Measurements from ENCODE around the gene ZNF106. TPM values are rescaled to one million over a fixed set of nuclear protein-coding genes. Genes with fewer than 3 reads are reported as not detected.

The ZNF106 gene
- total RNA-seq, 1 donor from 2014 or later, result 69.6 TPM

- H3K4me1 ChIP-seq (ENCODE audit: insufficient read depth, low read length), result no peaks in the 10 kb centered on the region
- no peak for DNase-seq (ENCODE audit: low read depth)
- H3K27me3 ChIP-seq (ENCODE audit: insufficient read depth, low read length), result no peaks in the 10 kb centered on the region
- Mint-ChIP-seq H3K27ac (ENCODE audit: unreplicated experiment) (no peak overlapping the region), H3K36me3 (ENCODE audit: low read depth, unreplicated experiment) (peaks cover 2% of the 10 kb centered on the region), H3K9me3 (ENCODE audit: unreplicated experiment) (peaks cover 4% of the 10 kb centered on the region), H3K4me1 (ENCODE audit: low read depth, unreplicated experiment) (peaks cover 9% of the 10 kb centered on the region), H3K4me3 (ENCODE audit: unreplicated experiment) (no peak overlapping the region), H3K27me3 (ENCODE audit: low read depth, unreplicated experiment) (peaks cover 3% of the 10 kb centered on the region)
- H4K20me1 ChIP-seq (ENCODE audit: insufficient read depth, low read length), result no peaks in the 10 kb centered on the region
- H3K9me3 ChIP-seq (ENCODE audit: insufficient read depth, low read depth, low read length), result no peaks in the 10 kb centered on the region
- TF ChIP-seq EZH2 (IDR thresholded peaks at IDR 0.05; ENCODE audit: insufficient read depth, low read length), result no peak
- TF ChIP-seq CTCF (IDR thresholded peaks at IDR 0.05; ENCODE audit: insufficient read depth, low read depth, low read length), result no peak
- no peaks in the 10 kb centered on the region for H3K36me3 ChIP-seq (ENCODE audit: insufficient read depth, low read length)
- no peak overlapping the region for H3K9ac ChIP-seq (ENCODE audit: low read length)
- H3K4me3 ChIP-seq (ENCODE audit: insufficient read depth, low read depth, low read length), result no peak overlapping the region
- no peak overlapping the region for H3K27ac ChIP-seq (ENCODE audit: low read depth, low read length)
- no peak for FAIRE-seq
- no peaks in the 10 kb centered on the region for H3K79me2 ChIP-seq (ENCODE audit: insufficient read depth, low read length)
- no peak overlapping the region for H2AFZ ChIP-seq (ENCODE audit: low read depth, low read length)
- no peak overlapping the region for H3K4me2 ChIP-seq (ENCODE audit: low read length)
Observed at GRCh38 chr15:42368096-42368495, 122.8 kb downstream of the ZNF106 start.

GRCh38 chr15:42367041-42367440 is 123.9 kb downstream of the ZNF106 start:
- no peaks in the 10 kb centered on the region for H4K20me1 ChIP-seq (ENCODE audit: insufficient read depth, low read length)
- H3K27me3 ChIP-seq (ENCODE audit: insufficient read depth, low read length), result no peaks in the 10 kb centered on the region
- TF ChIP-seq CTCF (IDR thresholded peaks at IDR 0.05; ENCODE audit: insufficient read depth, low read depth, low read length) (no peak), EZH2 (IDR thresholded peaks at IDR 0.05; ENCODE audit: insufficient read depth, low read length) (no peak)
- H3K9me3 Mint-ChIP-seq (ENCODE audit: unreplicated experiment), result peaks cover 4% of the 10 kb centered on the region
- peaks cover 9% of the 10 kb centered on the region for H3K4me1 Mint-ChIP-seq (ENCODE audit: low read depth, unreplicated experiment)
- no peak overlapping the region for H3K9ac ChIP-seq (ENCODE audit: low read length)
- no peak overlapping the region for H3K4me3 Mint-ChIP-seq (ENCODE audit: unreplicated experiment)
- H3K27ac Mint-ChIP-seq (ENCODE audit: unreplicated experiment), result peak overlapping the region; percentile 18
- H3K4me1 ChIP-seq (ENCODE audit: insufficient read depth, low read length), result no peaks in the 10 kb centered on the region
- H3K79me2 ChIP-seq (ENCODE audit: insufficient read depth, low read length), result no peaks in the 10 kb centered on the region
- no peak overlapping the region for H3K4me3 ChIP-seq (ENCODE audit: insufficient read depth, low read depth, low read length)
- no peak overlapping the region for H2AFZ ChIP-seq (ENCODE audit: low read depth, low read length)
- no peaks in the 10 kb centered on the region for H3K9me3 ChIP-seq (ENCODE audit: insufficient read depth, low read depth, low read length)
- DNase-seq (ENCODE audit: low read depth), result no peak
- peaks cover 2% of the 10 kb centered on the region for H3K36me3 Mint-ChIP-seq (ENCODE audit: low read depth, unreplicated experiment)
- FAIRE-seq, result no peak
- H3K27me3 Mint-ChIP-seq (ENCODE audit: low read depth, unreplicated experiment), result peaks cover 3% of the 10 kb centered on the region
- H3K27ac ChIP-seq (ENCODE audit: low read depth, low read length), result no peak overlapping the region
- H3K4me2 ChIP-seq (ENCODE audit: low read length), result no peak overlapping the region
- no peaks in the 10 kb centered on the region for H3K36me3 ChIP-seq (ENCODE audit: insufficient read depth, low read length)

GRCh38 chr15:42365921-42366550 is 124.9 kb downstream of the ZNF106 start:
- FAIRE-seq, result no peak
- DNase-seq (ENCODE audit: low read depth), result no peak

More at GRCh38 chr15:42365921-42366550, 124.9 kb downstream of the ZNF106 start:
- TF ChIP-seq EZH2 (IDR thresholded peaks at IDR 0.05; ENCODE audit: insufficient read depth, low read length), result no peak
- no peak for TF ChIP-seq CTCF (IDR thresholded peaks at IDR 0.05; ENCODE audit: insufficient read depth, low read depth, low read length)
- Histone ChIP-seq H3K27ac (ENCODE audit: low read depth, low read length) (no peak overlapping the region), H4K20me1 (ENCODE audit: insufficient read depth, low read length) (no peaks in the 10 kb centered on the region), H3K27me3 (ENCODE audit: insufficient read depth, low read length) (no peaks in the 10 kb centered on the region), H2AFZ (ENCODE audit: low read depth, low read length) (no peak overlapping the region), H3K9me3 (ENCODE audit: insufficient read depth, low read depth, low read length) (no peaks in the 10 kb centered on the region), H3K4me2 (ENCODE audit: low read length) (no peak overlapping the region), H3K4me1 (ENCODE audit: insufficient read depth, low read length) (no peaks in the 10 kb centered on the region), H3K79me2 (ENCODE audit: insufficient read depth, low read length) (no peaks in the 10 kb centered on the region), H3K4me3 (ENCODE audit: insufficient read depth, low read depth, low read length) (no peak overlapping the region), H3K36me3 (ENCODE audit: insufficient read depth, low read length) (no peaks in the 10 kb centered on the region), H3K9ac (ENCODE audit: low read length) (no peak overlapping the region)
- Mint-ChIP-seq H3K27ac (ENCODE audit: unreplicated experiment) (no peak overlapping the region), H3K36me3 (ENCODE audit: low read depth, unreplicated experiment) (peaks cover 2% of the 10 kb centered on the region), H3K4me3 (ENCODE audit: unreplicated experiment) (no peak overlapping the region), H3K4me1 (ENCODE audit: low read depth, unreplicated experiment) (peaks cover 9% of the 10 kb centered on the region), H3K9me3 (ENCODE audit: unreplicated experiment) (peaks cover 4% of the 10 kb centered on the region), H3K27me3 (ENCODE audit: low read depth, unreplicated experiment) (peaks cover 3% of the 10 kb centered on the region)
